Brain pericyte (primary cell): ENCODE measurements around the gene UVSSA.

ENCODE experiments used
- DNase-seq: peaks from one replicate; pipeline ENCODE4 v3.0.0-alpha.2; 2012; ENCODE audit warnings: low read depth, low spot score

The UVSSA gene

GRCh38 chr4:1348746-1349145 is 1.7 kb downstream of the UVSSA start:
- DNase-seq = no peak

- DNase-seq = no peak
Observed at GRCh38 chr4:1349359-1350168, 2.6 kb downstream of the UVSSA start.

GRCh38 chr4:1350169-1350520 is 3.1 kb downstream of the UVSSA start:
- no peak for DNase-seq

- DNase-seq = no peak
Observed at GRCh38 chr4:1351854-1352566, 5.0 kb downstream of the UVSSA start.

GRCh38 chr4:1352567-1352900 is 5.5 kb downstream of the UVSSA start:
- no peak for DNase-seq

GRCh38 chr4:1353186-1354055 is 6.4 kb downstream of the UVSSA start:
- no peak for DNase-seq

GRCh38 chr4:1354136-1354982 is 7.4 kb downstream of the UVSSA start:
- no peak for DNase-seq

GRCh38 chr4:1354983-1355275 is 7.9 kb downstream of the UVSSA start:
- no peak for DNase-seq

GRCh38 chr4:1355378-1355777 is 8.4 kb downstream of the UVSSA start:
- no peak for DNase-seq

GRCh38 chr4:1356181-1356998 is 9.4 kb downstream of the UVSSA start:
- DNase-seq = no peak

- DNase-seq = no peak
Observed at GRCh38 chr4:1357356-1358248, 10.6 kb downstream of the UVSSA start.

GRCh38 chr4:1358421-1359143 is 11.6 kb downstream of the UVSSA start:
- DNase-seq = no peak

GRCh38 chr4:1359144-1359501 is 12.1 kb downstream of the UVSSA start:
- DNase-seq = no peak

- DNase-seq = no peak
Observed at GRCh38 chr4:1359976-1360375, 13.0 kb downstream of the UVSSA start.

GRCh38 chr4:1360423-1361283 is 13.6 kb downstream of the UVSSA start:
- no peak for DNase-seq

GRCh38 chr4:1361431-1361830 is 14.4 kb downstream of the UVSSA start:
- no peak for DNase-seq

- DNase-seq = no peak
Observed at GRCh38 chr4:1362046-1362445, 15.0 kb downstream of the UVSSA start.

- DNase-seq = no peak
Observed at GRCh38 chr4:1362521-1362920, 15.5 kb downstream of the UVSSA start.
